Measurements from ENCODE around the gene SDK1. TPM values are rescaled to one million over a fixed set of nuclear protein-coding genes. Genes with fewer than 3 reads are reported as not detected.

Gene SDK1
- total and polyA plus RNA-seq, 4 donors = 1.9 to 46.3 (median 12.4) TPM

DNA sequence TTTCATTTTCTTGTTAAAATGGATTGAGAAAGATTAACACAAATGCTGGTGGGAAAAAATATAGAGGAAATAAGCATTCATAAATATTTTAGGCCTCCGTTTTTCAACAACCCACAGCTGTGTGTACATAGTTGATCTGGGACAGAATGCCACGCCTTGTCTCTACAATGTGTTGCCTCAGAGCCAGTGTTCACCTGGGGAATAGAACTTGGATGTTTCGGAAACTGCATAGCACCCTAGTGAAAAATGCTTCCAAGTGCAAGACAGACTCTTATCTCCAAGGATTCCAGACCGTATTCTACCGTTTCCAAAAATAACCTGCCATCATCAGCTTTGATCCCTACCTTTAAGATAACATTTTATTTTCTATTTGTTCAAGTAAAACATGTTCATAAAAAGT, 260.9 kb downstream of the SDK1 start:
- Histone ChIP-seq H3K27ac (ENCODE audit: low read depth in 1 of 2, low read length in 2 of 2) (no peak overlapping the region), H3K27me3 (ENCODE audit: control insufficient read depth in 1 of 2, insufficient read depth in 2 of 2, low read length in 1 of 2) (no peaks in the 10 kb centered on the region), H3K36me3 (ENCODE audit: control insufficient read depth in 1 of 2, insufficient read depth in 2 of 2, low read length in 1 of 2) (no peaks in the 10 kb centered on the region), H3K4me3 (ENCODE audit: low read length in 2 of 2) (no peak overlapping the region), H3K9me3 (ENCODE audit: control insufficient read depth, low read length) (no peaks in the 10 kb centered on the region), H3K4me1 (ENCODE audit: control insufficient read depth in 1 of 2, insufficient read depth in 2 of 2, low read length in 2 of 2) (peaks cover 1 to 2% of the 10 kb centered on the region in 2 donors)
- ATAC-seq (ENCODE audit: low FRiP score) (no peak), DNase-seq (no peak)
- WGBS, 2 donors = 48 to 52% methylated on average over 5 of the region's 5 CpGs
- intact Hi-C loops (cut with DNase I) = no loop called here

DNA sequence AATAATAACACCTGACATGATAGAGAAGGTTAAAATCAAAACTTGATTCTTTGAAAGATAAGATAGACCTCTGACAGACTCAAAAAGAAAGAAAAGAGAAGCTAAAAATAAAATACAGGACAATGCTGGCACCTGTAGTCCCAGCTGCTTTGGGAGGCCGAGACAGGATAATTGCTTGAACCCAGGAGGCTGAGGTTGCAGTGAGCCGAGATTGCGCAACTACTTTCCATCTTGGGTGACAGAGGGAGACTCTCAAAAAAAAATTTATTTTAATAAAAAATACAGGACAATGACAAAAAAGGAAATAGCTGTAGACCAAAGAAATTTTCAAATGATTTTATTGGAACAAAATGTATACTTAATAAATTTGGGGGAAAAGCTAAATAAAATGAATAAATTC, 263.2 kb downstream of the SDK1 start:
- H3K27me3 ChIP-seq (ENCODE audit: control insufficient read depth in 1 of 2, insufficient read depth in 2 of 2, low read length in 1 of 2) = no peaks in the 10 kb centered on the region
- no peak overlapping the region for H3K4me3 ChIP-seq (ENCODE audit: low read length in 2 of 2)
- H3K9me3 ChIP-seq (ENCODE audit: control insufficient read depth, low read length) = no peaks in the 10 kb centered on the region
- no peaks in the 10 kb centered on the region for H3K36me3 ChIP-seq (ENCODE audit: control insufficient read depth in 1 of 2, insufficient read depth in 2 of 2, low read length in 1 of 2)
- ATAC-seq (ENCODE audit: low FRiP score) (no peak), DNase-seq (no peak)
- intact Hi-C loops (cut with DNase I) = no loop called here
- WGBS, 2 donors = 94 to 98% methylated on average over 3 of the region's 3 CpGs
- H3K4me1 ChIP-seq (ENCODE audit: control insufficient read depth in 1 of 2, insufficient read depth in 2 of 2, low read length in 2 of 2) = peaks cover under 1 to 1% of the 10 kb centered on the region in 2 donors
- no peak overlapping the region for H3K27ac ChIP-seq (ENCODE audit: low read depth in 1 of 2, low read length in 2 of 2)

DNA sequence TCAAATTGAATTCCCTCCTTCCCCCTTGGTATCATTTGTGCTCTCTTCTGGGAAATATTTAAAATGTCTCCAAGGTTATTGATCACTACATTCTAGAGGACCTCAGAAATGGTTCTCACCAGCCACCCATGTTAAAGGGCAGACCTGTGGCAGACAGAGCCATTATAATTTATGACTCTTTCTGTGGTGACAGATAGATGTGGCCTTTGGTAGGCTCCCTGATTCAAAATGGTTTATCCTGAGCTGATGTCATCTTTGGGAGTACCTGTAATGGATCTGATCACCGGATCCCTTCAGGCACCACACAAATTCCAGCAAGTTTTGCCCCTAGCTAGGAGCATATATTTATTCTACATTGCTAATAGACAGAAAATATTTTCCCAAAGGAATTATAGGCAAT, 267.5 kb downstream of the SDK1 start:
- Histone ChIP-seq H3K36me3 (ENCODE audit: control insufficient read depth in 1 of 2, insufficient read depth in 2 of 2, low read length in 1 of 2) (no peaks in the 10 kb centered on the region), H3K27ac (ENCODE audit: low read depth in 1 of 2, low read length in 2 of 2) (no peak overlapping the region), H3K9me3 (ENCODE audit: control insufficient read depth, low read length) (no peaks in the 10 kb centered on the region), H3K4me1 (ENCODE audit: control insufficient read depth in 1 of 2, insufficient read depth in 2 of 2, low read length in 2 of 2) (no peaks in the 10 kb centered on the region), H3K27me3 (ENCODE audit: control insufficient read depth in 1 of 2, insufficient read depth in 2 of 2, low read length in 1 of 2) (no peaks in the 10 kb centered on the region), H3K4me3 (ENCODE audit: low read length in 2 of 2) (no peak overlapping the region)
- no peak for DNase-seq
- ATAC-seq (ENCODE audit: low FRiP score) = no peak
- intact Hi-C loops (cut with DNase I) = no loop called here
- 89 to 93% methylated on average over 1 of the region's 1 CpG for WGBS, 2 donors

- Histone ChIP-seq H3K27ac (ENCODE audit: low read depth in 1 of 2, low read length in 2 of 2) (no peak overlapping the region), H3K27me3 (ENCODE audit: control insufficient read depth in 1 of 2, insufficient read depth in 2 of 2, low read length in 1 of 2) (no peaks in the 10 kb centered on the region), H3K9me3 (ENCODE audit: control insufficient read depth, low read length) (no peaks in the 10 kb centered on the region), H3K4me1 (ENCODE audit: control insufficient read depth in 1 of 2, insufficient read depth in 2 of 2, low read length in 2 of 2) (no peaks in the 10 kb centered on the region), H3K4me3 (ENCODE audit: low read length in 2 of 2) (no peak overlapping the region), H3K36me3 (ENCODE audit: control insufficient read depth in 1 of 2, insufficient read depth in 2 of 2, low read length in 1 of 2) (no peaks in the 10 kb centered on the region)
- intact Hi-C loops (cut with DNase I) = no loop called here
- 67 to 91% methylated on average over 3 of the region's 3 CpGs for WGBS, 2 donors
- ATAC-seq (ENCODE audit: low FRiP score) (no peak), DNase-seq (no peak)
These were observed 268.6 kb downstream of the SDK1 start for GRCh38 chr7:3569643-3570042.

GRCh38 chr7:3573151-3573550, 272.1 kb downstream of the SDK1 start:
- no peaks in the 10 kb centered on the region for H3K36me3 ChIP-seq (ENCODE audit: control insufficient read depth in 1 of 2, insufficient read depth in 2 of 2, low read length in 1 of 2)
- no peaks in the 10 kb centered on the region for H3K27me3 ChIP-seq (ENCODE audit: control insufficient read depth in 1 of 2, insufficient read depth in 2 of 2, low read length in 1 of 2)
- no peaks in the 10 kb centered on the region for H3K4me1 ChIP-seq (ENCODE audit: control insufficient read depth in 1 of 2, insufficient read depth in 2 of 2, low read length in 2 of 2)
- intact Hi-C loops (cut with DNase I) = no loop called here
- ATAC-seq (ENCODE audit: low FRiP score) (no peak), DNase-seq (no peak)
- no peak overlapping the region for H3K4me3 ChIP-seq (ENCODE audit: low read length in 2 of 2)
- WGBS, 2 donors = 90 to 91% methylated on average over 6 of the region's 6 CpGs
- H3K9me3 ChIP-seq (ENCODE audit: control insufficient read depth, low read length) = peaks cover 2% of the 10 kb centered on the region
- H3K27ac ChIP-seq (ENCODE audit: low read depth in 1 of 2, low read length in 2 of 2) = no peak overlapping the region

GRCh38 chr7:3574386-3574785, 273.3 kb downstream of the SDK1 start:
- Histone ChIP-seq H3K4me1 (ENCODE audit: control insufficient read depth in 1 of 2, insufficient read depth in 2 of 2, low read length in 2 of 2) (no peaks in the 10 kb centered on the region), H3K27ac (ENCODE audit: low read depth in 1 of 2, low read length in 2 of 2) (no peak overlapping the region), H3K4me3 (ENCODE audit: low read length in 2 of 2) (no peak overlapping the region), H3K27me3 (ENCODE audit: control insufficient read depth in 1 of 2, insufficient read depth in 2 of 2, low read length in 1 of 2) (no peaks in the 10 kb centered on the region), H3K36me3 (ENCODE audit: control insufficient read depth in 1 of 2, insufficient read depth in 2 of 2, low read length in 1 of 2) (no peaks in the 10 kb centered on the region), H3K9me3 (ENCODE audit: control insufficient read depth, low read length) (peaks cover 2% of the 10 kb centered on the region)
- 89 to 97% methylated on average over 9 of the region's 9 CpGs for WGBS, 2 donors
- intact Hi-C loops (cut with DNase I) = no loop called here
- DNase-seq (no peak), ATAC-seq (ENCODE audit: low FRiP score) (no peak)

DNA sequence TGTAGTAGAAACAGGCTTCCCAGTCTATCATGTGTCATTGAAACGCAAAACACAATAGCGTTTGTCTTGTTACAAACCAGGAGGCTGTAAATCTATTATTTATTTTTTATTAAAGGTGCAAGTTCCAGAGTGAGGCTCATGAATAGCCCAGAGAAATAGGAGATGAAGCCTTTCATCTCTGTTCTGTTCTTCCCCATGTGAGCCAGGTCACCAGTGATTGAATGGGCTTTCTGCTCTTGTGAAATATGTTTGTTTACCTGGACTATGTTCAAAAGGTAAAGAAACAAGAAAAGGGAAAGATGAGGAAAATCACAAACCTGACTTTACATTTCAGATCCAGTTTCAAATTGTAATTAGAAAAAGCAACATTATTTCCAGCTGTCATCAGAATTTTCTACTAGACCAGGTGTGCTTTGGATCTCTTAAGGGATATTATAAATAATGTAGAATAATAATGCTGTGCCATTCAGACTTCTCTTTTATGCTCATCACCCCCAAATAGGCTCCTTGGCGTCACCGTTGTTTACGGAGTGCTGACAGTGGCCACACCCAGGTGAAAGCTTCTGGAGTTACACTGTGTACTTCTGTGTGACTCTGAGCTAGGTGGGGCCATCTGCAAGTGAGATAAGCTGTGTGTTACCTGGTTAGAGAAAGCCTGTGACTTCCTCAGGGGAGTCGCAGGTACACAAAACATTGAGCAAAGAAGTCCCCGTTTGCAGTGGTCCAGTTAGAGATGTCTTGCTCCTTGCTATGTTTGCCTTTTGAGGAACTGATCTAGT, 274.9 kb downstream of the SDK1 start:
- ATAC-seq (ENCODE audit: low FRiP score) = no peak
- WGBS, 2 donors = 93 to 97% methylated on average over 7 of the region's 7 CpGs
- intact Hi-C loops (cut with DNase I) = no loop called here

GRCh38 chr7:3578399-3578798, 277.3 kb downstream of the SDK1 start:
- no peak overlapping the region for H3K27ac ChIP-seq (ENCODE audit: low read depth in 1 of 2, low read length in 2 of 2)
- ATAC-seq (ENCODE audit: low FRiP score) (no peak), DNase-seq (no peak)
- H3K4me1 ChIP-seq (ENCODE audit: control insufficient read depth in 1 of 2, insufficient read depth in 2 of 2, low read length in 2 of 2) = no peaks in the 10 kb centered on the region
- WGBS, 2 donors = 92 to 94% methylated on average over 6 of the region's 6 CpGs
- H3K9me3 ChIP-seq (ENCODE audit: control insufficient read depth, low read length) = peaks cover 2% of the 10 kb centered on the region
- H3K36me3 ChIP-seq (ENCODE audit: control insufficient read depth in 1 of 2, insufficient read depth in 2 of 2, low read length in 1 of 2) = no peaks in the 10 kb centered on the region
- H3K27me3 ChIP-seq (ENCODE audit: control insufficient read depth in 1 of 2, insufficient read depth in 2 of 2, low read length in 1 of 2) = no peaks in the 10 kb centered on the region
- no peak overlapping the region for H3K4me3 ChIP-seq (ENCODE audit: low read length in 2 of 2)
- intact Hi-C loops (cut with DNase I) = no loop called here

More for the DNA sequence above, 274.9 kb downstream of the SDK1 start:
- Histone ChIP-seq H3K36me3 (ENCODE audit: control insufficient read depth in 1 of 2, insufficient read depth in 2 of 2, low read length in 1 of 2) (no peaks in the 10 kb centered on the region), H3K27ac (ENCODE audit: low read depth in 1 of 2, low read length in 2 of 2) (no peak overlapping the region), H3K27me3 (ENCODE audit: control insufficient read depth in 1 of 2, insufficient read depth in 2 of 2, low read length in 1 of 2) (no peaks in the 10 kb centered on the region), H3K4me1 (ENCODE audit: control insufficient read depth in 1 of 2, insufficient read depth in 2 of 2, low read length in 2 of 2) (no peaks in the 10 kb centered on the region), H3K4me3 (ENCODE audit: low read length in 2 of 2) (no peak overlapping the region), H3K9me3 (ENCODE audit: control insufficient read depth, low read length) (peaks cover 2% of the 10 kb centered on the region)
- no peak for DNase-seq

GRCh38 chr7:3579638-3580219, 278.7 kb downstream of the SDK1 start:
- no peaks in the 10 kb centered on the region for H3K27me3 ChIP-seq (ENCODE audit: control insufficient read depth in 1 of 2, insufficient read depth in 2 of 2, low read length in 1 of 2)
- no peak for ATAC-seq (ENCODE audit: low FRiP score)
- H3K27ac ChIP-seq (ENCODE audit: low read depth in 1 of 2, low read length in 2 of 2) = no peak overlapping the region
- WGBS, 2 donors = 93 to 95% methylated on average over 1 of the region's 1 CpG
- no peak overlapping the region for H3K4me3 ChIP-seq (ENCODE audit: low read length in 2 of 2)
- intact Hi-C loops (cut with DNase I) = no loop called here
- H3K9me3 ChIP-seq (ENCODE audit: control insufficient read depth, low read length) = peaks cover 2% of the 10 kb centered on the region
- H3K4me1 ChIP-seq (ENCODE audit: control insufficient read depth in 1 of 2, insufficient read depth in 2 of 2, low read length in 2 of 2) = no peaks in the 10 kb centered on the region
- no peaks in the 10 kb centered on the region for H3K36me3 ChIP-seq (ENCODE audit: control insufficient read depth in 1 of 2, insufficient read depth in 2 of 2, low read length in 1 of 2)
- no peak for DNase-seq
